GM21526 (cell line): ENCODE measurements around the gene KIF27.
"Not testable (repeated sequence)": the region's sequence is repeated elsewhere in the genome, so short reads cannot be mapped to it uniquely, and the experiment has no call there.

Experiments
- ATAC-seq: cut with Tn5 transposase; IDR thresholded peaks from one replicate; pipeline ENCODE4 v1.9.1; 2021; ENCODE audit warnings: moderate library complexity; ENCODE audit not compliant: unreplicated experiment, low FRiP score

Gene KIF27

DNA sequence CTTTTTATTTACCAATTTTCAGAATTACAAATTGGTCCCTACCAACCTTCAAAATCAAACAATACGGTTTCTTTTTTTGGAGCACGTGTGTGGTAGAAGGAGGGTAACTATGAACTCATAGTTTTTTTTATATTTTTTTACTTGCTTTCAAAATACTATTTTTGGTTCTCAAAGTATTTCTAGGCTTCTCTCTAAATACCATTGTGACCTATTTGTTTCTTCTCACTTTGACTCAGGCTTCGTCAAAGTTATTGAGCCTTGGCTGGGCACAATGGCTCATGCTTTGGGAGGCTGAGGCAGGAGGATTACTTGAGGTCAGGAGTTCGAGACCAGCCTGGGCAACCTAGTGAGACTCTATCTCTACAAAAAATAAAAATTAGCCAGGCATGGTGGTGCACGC, 11.6 kb upstream of the KIF27 start:
- no peak for ATAC-seq

DNA sequence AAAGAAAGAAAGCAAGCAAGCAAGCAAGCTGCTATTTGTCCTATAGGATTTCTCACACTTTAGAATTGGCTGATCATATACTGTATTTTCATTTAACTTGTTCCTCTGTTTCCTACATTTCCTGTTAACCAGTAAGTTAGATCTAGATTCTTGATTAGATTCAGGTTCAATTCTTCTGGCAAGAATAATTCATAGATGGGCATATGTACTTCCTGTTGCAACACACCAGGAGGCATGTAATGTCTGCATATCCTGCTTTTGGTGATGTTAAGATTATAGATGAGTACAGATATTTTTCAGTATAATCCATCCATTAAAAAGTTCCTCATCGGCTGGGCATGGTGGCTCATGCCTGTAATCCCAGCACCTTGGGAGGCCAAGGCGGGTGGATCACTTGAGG, 10.8 kb upstream of the KIF27 start:
- no peak for ATAC-seq

DNA sequence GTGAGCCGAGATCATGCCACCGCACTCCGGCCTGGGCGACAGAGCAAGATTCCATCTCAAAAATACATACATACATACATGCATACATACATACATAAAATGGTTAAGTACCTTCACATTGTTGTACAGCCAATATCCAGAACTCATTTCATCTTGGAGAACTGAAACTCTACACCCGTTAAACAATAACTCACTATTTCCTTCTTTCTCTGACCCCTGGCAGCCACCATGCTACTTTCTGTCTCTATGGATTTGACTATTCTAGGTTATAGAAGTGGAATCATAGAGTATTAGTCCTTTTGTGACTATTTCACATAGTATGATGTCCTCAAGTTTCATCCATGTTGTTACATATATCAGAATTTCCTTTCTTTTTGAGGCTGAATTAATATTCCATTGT, 9.6 kb upstream of the KIF27 start:
- no peak for ATAC-seq

DNA sequence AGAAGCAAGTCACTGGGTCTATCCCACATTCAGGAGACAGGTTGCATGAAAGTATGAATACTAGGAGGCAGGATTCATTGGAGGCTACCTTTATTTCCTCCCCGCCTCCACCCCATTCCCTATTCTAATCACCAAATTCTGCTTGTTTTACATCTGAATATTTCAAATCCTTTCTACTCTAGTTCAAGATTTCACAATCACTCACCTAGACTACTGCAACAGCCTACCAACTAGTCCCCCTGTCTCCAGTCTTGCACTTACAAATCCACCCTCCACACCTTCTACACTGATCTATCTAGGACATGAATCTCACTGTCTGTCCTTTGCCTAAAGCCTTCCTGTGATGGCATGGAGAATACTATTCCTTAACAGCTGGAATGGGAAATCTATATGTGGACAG, 6.4 kb upstream of the KIF27 start:
- no peak for ATAC-seq

DNA sequence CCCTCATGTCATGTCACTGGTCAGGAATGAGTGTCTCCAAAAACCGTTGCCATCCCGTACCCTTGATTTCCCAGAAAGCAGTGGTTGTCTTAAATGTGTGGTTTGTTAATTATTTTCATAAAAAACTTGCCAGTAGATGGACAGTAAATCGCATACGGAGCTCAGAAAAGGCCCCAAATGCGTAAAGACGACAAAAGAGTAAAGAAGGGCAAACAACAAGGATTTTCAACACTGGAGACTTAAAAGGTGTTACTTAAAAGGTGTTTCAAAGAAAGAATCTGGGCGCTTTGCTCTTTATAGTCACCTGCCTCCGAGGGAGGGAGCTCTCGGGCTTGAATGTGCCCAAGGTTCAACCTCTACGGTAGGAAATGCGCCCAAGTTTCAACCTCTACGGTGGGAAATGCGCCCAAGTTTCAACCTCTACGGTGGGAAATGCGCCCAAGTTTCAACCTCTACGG, 734 bp downstream of the KIF27 start:
- peak; percentile 42 for ATAC-seq

DNA sequence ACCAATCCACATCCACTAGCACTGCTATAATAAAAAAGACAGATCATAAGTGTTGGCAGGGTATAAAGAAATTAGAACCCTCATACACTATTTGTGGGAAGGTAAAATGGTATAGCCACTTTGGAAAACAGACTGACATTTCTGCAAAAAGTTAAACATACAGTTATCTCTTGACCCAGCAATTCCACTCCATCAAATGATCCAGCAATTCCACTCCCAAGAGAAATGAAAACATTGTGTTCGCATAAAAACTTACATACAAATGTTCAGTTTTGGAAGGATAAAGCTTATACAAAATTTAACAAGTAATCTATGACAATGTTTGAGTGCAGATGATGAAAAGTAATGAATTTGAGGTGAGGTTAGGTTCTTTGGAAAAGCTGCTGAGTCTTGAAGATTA, 2.1 kb downstream of the KIF27 start:
- no peak for ATAC-seq

DNA sequence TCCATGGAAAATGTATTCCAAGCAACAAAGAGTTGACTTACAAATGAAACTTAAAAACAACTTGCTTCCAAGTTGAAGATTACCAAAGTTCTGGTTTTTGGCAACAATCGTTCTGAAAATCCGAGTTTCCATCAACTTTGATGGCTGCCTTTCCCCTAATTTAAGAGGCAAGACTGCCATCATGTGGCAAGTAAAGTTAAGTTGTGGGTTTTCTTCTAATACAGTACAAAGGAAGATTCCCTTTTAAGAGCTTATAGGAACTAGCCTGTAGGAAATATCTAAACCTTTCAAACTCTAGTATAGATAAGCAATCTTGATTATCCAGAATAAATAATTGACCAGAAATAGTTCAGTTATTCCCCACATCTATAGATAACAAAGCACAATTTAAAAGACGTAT, 9.0 kb downstream of the KIF27 start:
- ATAC-seq, result peak; percentile 65

DNA sequence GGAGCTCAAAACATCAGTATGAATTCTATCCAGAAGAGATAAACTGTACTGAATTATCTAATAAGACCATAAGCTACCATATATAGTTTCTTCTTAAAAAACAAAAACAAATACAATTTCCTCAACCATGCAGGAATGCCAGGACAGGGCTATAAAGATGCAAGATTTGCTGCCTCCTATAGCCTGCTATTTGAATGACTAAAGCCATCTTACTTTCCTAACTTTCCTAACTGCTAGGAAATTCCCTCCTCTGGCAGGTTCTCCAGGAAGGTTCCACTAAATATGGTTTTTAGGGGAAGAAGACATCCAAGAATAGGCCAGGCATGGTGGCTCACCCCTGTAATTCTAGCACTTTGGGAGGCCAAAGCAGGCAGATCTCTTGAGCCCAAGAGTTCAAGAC, 15.1 kb downstream of the KIF27 start:
- ATAC-seq, result no peak

DNA sequence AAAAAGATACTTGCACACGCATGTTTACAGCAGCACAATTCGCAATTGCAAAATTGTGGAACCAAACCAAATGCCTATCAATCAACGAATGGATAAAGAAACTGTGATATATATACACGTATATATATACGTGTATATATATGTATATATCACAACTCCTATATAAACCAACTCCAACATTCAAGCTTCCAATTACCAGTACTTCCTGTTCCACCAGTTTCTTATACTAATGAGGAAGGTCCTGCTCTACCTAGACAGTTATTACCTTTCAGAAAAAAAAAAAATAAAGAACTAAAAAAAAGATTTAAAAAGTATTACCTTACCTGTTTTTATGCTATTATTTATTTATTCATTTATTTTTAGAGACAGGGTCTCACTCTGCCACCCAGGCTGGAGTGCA, 20.6 kb downstream of the KIF27 start:
- ATAC-seq, result not testable (repeated sequence)

DNA sequence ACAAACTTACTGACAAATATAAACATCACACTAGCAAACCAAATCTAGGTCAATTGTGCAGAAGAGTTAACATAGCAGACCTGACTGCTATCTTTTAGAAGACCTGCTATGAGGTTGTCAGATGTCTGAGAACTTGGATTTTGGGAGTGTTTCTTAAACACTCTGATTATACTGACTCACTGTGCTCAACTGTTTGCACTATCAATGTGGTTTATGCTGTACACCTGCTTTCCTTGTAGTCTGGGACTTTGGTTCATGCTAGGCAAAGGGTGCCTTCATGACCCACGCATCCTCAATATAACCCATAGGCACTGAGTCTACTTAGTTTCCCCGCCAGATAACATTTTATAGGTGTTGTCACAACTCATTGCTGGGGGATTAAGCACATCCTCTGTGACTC, 26.9 kb downstream of the KIF27 start:
- not testable (repeated sequence) for ATAC-seq

DNA sequence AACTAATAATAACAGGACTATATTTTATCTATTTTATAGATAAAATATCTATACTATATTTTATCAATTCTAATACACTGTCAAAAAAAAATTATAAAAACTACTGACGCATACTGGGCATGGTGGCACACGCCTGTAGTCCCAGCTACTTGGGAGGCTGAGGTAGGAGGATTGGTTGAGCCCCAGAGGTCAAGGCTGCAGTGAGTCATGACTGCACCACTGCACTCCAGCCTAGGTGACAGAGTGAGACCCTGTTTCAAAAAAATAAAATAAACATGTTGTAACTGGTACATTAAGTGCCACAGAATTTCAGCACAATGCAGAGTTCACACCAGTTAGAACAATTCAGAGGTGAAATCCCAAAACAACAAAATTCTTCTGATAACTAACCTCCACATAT, 34.7 kb downstream of the KIF27 start:
- not testable (repeated sequence) for ATAC-seq

DNA sequence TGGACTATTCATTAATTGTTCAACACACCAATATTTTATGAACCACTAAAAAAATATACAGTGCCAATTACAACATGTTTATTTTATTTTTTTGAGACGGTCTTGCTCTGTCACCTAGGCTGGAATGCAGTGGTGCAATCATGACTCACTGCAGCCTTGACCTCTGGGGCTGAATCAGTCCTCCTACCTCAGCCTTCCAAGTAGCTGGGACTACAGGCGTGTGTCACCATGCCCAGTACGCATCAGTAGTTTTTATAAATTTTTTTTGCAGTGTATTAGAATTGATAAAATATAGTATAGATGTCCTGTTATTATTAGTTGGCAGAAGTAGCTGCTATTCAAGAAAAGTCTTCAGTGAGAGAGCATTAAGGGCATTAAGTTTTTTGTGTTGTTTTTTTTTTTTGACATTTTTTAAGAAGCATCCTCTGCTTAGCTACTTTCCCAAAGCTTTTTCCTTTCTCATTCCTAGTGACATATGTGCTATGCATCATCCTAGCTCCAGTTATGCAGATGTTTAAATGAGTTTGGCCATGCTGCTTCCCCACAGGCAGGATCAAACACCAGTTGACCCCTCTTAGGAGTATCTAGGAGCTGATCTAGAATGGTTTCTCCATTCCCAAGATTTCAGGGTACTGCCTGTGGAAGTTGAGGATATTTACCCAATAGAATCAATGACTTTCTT, 35.5 kb downstream of the KIF27 start:
- ATAC-seq, result not testable (repeated sequence)

DNA sequence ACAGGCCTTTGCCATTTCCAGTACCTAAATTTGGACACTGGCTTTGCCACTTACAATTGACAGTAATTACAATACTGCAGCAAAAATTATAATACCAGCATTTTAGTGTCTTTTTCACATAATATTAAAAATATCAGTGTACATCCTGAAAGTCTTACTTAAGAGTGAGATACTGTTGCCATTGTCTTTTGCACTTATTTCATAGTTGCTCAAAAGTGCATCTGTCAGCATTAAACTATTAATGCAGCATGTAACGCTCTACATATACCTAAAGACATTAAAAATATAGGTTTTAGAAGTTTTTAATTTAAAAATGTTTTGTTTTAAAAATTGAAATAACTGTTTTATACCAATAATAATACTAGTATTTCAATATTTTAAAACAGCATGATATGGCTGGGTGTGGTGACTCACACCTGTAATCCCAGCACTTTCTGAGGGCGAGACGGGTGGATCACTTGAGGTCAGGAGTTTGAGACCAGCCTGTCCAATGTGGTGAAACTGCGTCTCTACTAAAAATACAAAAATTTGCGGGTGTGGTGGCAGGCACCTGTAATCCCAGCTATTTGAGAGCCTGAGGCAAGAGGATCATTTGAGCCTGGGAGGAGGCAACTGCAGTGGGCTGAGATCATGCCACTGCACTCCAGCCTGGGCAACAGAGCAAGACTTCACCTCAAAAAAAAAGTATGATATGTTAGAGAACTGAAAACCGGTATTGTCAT, 39.4 kb downstream of the KIF27 start:
- ATAC-seq, result not testable (repeated sequence)

DNA sequence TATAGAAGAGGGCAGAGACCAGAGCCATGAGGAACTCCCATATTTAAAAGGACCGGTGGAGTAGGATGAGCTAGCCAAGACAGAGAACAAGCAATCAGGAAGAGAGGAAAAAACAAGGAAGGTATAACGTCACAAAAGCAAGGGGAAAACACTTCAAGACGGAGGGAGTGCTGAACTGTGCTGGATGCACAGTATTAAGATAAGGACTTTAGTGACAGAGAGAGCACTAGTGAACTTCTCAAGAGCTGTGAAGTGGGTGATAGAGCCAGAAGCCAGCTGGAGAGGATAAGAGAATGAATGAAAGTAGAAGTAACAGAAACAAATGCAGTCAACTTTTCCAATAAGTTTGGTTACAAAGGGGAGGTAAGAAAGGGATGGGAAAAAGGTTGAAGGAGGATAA, 45.7 kb downstream of the KIF27 start:
- not testable (repeated sequence) for ATAC-seq

DNA sequence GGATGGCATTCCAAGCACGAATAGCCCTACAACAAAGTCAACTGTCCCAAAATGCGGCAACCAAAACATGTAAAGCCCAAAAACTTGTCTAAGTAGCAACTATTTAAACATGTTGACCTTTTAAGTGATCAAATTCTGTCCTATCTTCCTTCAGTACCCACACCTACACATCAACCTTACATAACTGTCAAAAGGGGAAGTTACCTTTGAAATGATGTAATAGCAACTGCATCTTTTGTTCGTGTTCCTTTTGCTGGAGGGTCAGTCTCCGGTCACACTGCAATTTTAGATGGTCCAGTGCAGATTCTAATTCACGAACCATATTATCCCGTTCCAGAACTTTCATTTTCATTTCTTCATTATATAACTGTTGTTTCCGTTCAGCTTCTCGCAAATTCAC, 71.3 kb downstream of the KIF27 start:
- peak; percentile 52 for ATAC-seq

DNA sequence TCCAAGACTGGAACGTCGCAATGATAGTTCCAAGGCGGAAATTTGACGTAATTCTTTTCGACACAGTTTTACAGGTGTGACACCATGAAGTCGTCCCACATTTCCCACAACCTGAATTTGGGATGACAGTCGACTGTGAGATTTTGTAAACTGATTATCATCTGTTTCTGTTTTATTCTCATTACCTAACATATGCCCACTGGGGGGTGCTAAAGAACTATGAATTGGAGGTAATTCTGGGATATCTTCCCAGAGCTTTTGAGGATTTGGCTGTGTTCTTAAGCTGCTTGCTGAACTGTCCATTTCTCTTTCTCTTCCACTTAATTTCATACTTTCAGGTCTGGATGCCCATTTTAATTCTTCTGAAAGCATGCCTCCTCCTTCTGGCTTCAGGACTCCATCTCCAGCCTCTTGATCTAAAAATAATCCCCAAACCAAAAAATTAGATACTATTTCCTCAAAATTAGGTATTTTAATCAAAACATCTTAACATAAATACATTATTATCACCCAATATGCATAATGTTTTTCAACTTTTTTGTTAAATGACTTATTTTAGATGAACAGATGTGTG, 84.1 kb downstream of the KIF27 start:
- ATAC-seq, result not testable (repeated sequence)

DNA sequence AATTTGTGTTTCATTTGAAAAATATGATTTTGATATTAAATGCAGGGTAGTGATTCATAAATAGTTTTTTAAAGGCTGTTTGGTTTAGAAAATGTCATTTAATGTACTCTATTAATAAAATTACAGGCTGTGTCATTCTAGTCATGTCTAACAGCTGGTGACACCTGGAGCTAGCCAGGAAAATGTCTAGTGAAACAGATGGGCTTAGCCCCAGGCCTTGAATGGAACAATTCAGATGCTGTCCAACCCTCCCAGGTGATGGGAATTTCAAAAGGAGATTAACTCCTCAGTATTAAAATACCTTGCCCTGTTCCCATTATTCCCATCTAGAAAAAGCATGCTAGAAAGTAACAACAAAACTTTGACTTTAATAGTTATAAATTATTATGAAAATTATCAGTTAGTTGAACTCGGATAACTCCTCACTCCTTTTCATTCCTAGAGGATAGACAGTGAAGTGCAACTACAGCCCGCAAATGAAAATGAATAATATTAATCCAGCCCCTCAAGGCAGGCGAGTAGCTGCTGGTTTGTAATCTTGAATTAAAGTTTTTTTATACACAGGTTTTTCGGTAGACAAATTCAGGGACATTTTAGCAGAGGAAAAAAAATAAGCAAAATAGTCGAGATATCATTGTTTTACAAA, 90.7 kb downstream of the KIF27 start:
- ATAC-seq, result not testable (repeated sequence)

DNA sequence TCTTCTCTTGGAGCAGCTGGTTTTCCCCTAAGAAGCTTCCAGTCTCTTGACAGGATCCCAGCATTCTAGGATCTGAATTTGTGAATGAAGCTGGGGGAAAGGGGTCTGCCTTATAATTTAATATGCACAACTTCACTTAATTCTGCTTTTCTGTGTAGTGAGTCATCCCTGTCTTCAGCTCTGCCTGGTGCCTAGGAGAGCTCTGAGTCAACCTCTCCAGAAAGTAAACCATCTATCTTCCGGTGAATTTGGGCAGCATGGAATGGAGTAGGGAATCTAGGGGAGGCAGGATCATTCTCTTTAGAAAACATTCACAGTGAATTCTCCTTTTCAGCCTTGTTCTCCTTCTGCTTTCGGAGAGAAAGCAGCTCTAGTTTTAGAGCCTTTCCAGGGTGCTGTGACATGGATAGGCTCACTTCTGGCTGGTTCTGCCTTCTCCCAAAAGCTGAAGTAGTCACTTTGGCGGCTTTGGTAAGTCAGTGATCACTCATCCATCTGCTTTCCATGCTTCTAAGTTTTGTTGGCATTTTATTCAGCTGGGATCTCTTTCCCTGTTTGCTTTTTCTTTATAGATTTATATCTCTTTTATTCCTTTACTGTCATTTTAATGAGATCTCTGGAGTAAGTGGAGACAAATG, 96.1 kb downstream of the KIF27 start:
- ATAC-seq, result not testable (repeated sequence)

DNA sequence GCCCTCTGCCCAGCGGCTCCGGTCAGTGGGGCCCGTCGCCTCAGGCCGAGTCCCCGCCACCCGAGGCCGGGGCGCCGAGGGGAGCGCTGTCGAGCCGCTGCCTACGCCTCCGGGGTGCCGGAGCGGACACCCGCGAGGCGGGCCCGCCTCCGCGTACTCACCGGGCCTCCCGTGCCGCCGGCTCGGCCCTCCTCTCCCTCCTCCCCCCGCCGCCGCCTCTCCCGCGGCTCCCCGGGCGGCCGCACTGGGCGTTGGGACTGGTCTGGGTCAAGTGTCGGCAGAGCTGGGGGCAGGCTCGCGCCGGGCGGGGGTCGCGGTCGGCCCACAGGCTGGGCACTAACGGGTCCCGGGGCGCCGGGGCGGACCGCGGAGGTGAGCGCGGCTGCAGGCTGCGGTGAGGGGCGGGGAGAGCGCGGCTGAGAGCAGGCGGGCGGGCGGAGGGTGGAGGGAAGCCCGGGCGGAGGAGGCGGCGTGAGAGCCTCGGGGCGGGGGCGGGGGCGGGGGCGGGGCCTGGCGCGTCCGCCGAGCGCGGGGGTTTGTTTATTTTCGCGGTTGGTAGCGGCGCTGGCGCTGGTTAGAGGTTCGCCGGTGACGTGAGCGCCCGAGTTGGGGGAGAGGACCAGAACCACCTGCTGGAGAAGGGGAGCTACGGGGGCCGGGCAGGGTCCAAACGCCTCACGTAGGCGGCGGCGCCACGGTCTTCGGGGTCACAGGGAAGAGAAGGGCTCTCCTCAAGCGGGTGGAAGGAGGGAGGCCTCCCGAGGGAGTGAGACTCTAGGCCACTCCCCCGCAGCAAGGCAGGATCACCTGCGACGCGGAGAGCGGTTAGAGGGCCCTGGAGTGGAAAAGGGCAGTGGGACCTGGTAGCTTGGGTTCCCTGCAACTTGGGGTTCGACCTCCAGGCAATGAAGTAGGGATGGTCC, 103.6 kb downstream of the KIF27 start, which contains the start of gene GKAP1:
GKAP1 (minus strand) TSS at position 414 of the 923 bp plus-strand sequence. CDS start 11,252 bp downstream, outside the sequence.
- ATAC-seq, result peak; percentile 77

DNA sequence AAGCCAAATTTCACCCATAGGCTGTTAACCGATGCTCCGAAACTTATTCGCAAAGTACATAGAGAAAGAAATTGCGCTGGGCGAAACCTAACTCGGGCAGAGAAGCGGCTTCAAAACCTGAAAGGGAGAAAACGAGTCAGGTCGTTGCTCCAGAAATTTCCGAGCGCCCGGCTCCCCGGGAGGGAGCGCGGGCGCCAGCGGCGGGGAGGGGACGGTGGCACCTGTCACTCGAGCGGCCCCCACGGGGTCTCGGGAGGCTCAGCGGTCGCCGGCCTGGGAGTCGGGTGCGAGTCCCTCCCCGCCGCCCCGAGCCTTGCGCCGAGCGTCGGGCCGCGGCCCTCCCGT, 104.2 kb downstream of the KIF27 start:
- ATAC-seq, result peak; percentile 14
